PC-9 (cell line): ENCODE data around the gene NTNG2.

Source experiments
- EZH2 ChIP-seq: fragments of 200-600 bp; sonication (generic); IDR thresholded peaks from 2 replicates; pipeline ENCODE4 v1.8.0; 2017; ENCODE audit warnings: antibody characterized with exemption, low read depth
- TF ChIP-seq, protein P1 (sequence below): fragments of 200-600 bp; sonication (generic); conservative IDR thresholded peaks from 2 replicates; pipeline ENCODE4 v1.6.1; 2017; ENCODE audit warnings: mixed run types, antibody characterized with exemption, mild to moderate bottlenecking, moderate library complexity

GRCh38 chr9:132241840-132242620 lies 80.2 kb downstream of the NTNG2 start:
- TF ChIP-seq, protein P1, sequence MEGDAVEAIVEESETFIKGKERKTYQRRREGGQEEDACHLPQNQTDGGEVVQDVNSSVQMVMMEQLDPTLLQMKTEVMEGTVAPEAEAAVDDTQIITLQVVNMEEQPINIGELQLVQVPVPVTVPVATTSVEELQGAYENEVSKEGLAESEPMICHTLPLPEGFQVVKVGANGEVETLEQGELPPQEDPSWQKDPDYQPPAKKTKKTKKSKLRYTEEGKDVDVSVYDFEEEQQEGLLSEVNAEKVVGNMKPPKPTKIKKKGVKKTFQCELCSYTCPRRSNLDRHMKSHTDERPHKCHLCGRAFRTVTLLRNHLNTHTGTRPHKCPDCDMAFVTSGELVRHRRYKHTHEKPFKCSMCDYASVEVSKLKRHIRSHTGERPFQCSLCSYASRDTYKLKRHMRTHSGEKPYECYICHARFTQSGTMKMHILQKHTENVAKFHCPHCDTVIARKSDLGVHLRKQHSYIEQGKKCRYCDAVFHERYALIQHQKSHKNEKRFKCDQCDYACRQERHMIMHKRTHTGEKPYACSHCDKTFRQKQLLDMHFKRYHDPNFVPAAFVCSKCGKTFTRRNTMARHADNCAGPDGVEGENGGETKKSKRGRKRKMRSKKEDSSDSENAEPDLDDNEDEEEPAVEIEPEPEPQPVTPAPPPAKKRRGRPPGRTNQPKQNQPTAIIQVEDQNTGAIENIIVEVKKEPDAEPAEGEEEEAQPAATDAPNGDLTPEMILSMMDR = no peak
- TF ChIP-seq EZH2 = no peak
